ENCODE measurements around the gene CD1E.
"Not testable (repeated sequence)": the region's sequence is repeated elsewhere in the genome, so short reads cannot be mapped to it uniquely, and the experiment has no call there.

DNA sequence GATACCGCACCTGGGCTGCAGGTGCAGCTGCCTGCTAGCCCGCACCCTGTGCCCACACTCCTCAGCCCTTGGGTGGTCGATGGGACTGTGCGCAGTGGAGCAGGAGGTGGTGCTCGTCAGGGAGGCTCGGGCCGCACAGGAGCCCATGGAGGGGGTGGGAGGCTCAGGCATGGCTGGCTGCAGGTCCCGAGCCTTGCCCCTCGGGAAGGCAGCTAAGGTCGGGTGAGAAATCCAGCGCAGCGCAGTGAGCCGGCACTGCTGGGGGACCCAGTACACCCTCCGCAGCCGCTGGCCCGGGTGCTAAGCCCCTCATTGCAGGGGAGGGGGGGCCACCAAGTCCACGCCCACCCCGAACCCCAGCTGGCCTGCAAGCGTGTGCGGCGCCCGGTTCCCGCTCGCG lies 20.4 kb downstream of the CD1E start:
- TF ChIP-seq PRDM10 (tag by site-specific recombination; IDR thresholded peaks at IDR 0.05); ZNF140 (tag by site-specific recombination; IDR thresholded peaks at IDR 0.05); ZNF521 (tag by site-specific recombination; IDR thresholded peaks at IDR 0.05); PRDM1 (tag by site-specific recombination; IDR thresholded peaks at IDR 0.05); ZBTB26 (tag by site-specific recombination; optimal IDR thresholded peaks at IDR 0.05); ZNF274 (IDR thresholded peaks at IDR 0.05; ENCODE audit: low read length); ZNF274 (tag by site-specific recombination; IDR thresholded peaks at IDR 0.05; ENCODE audit: borderline replicate concordance); ZBTB44 (tag by site-specific recombination; IDR thresholded peaks at IDR 0.05): not testable (repeated sequence)
- TF ChIP-seq, protein P1, sequence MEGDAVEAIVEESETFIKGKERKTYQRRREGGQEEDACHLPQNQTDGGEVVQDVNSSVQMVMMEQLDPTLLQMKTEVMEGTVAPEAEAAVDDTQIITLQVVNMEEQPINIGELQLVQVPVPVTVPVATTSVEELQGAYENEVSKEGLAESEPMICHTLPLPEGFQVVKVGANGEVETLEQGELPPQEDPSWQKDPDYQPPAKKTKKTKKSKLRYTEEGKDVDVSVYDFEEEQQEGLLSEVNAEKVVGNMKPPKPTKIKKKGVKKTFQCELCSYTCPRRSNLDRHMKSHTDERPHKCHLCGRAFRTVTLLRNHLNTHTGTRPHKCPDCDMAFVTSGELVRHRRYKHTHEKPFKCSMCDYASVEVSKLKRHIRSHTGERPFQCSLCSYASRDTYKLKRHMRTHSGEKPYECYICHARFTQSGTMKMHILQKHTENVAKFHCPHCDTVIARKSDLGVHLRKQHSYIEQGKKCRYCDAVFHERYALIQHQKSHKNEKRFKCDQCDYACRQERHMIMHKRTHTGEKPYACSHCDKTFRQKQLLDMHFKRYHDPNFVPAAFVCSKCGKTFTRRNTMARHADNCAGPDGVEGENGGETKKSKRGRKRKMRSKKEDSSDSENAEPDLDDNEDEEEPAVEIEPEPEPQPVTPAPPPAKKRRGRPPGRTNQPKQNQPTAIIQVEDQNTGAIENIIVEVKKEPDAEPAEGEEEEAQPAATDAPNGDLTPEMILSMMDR (tag by site-specific recombination; IDR thresholded peaks at IDR 0.05) = not testable (repeated sequence)
- TF ChIP-seq, protein P2, sequence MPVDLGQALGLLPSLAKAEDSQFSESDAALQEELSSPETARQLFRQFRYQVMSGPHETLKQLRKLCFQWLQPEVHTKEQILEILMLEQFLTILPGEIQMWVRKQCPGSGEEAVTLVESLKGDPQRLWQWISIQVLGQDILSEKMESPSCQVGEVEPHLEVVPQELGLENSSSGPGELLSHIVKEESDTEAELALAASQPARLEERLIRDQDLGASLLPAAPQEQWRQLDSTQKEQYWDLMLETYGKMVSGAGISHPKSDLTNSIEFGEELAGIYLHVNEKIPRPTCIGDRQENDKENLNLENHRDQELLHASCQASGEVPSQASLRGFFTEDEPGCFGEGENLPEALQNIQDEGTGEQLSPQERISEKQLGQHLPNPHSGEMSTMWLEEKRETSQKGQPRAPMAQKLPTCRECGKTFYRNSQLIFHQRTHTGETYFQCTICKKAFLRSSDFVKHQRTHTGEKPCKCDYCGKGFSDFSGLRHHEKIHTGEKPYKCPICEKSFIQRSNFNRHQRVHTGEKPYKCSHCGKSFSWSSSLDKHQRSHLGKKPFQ (tag by site-specific recombination; IDR thresholded peaks at IDR 0.05) = not testable (repeated sequence)
